ENCODE results near the gene EML5. TPM values are rescaled to one million over a fixed set of nuclear protein-coding genes. Genes with fewer than 3 reads are reported as not detected.

Gene EML5
- total and polyA plus RNA-seq, 12 donors, result 1.8 to 17.3 (median 6.3) TPM

DNA sequence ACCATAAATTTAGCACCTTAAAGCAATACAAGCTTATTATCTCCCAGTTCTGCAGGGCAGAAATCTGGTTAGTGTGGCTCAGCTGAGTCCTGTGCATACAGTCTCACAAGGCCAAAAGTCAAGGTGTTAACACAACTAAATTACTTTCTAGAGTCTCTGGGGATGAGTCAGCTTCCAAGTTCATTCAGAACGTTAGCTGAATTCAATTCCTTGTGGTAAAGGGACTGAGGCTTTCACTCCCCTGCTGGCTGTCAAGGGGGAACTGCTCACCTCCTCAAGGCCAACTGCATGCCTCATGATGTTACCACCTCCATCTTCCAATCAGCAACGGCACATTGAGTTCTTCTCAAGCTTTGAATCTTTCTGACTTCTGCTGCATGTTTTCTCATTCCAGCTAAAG lies 27.6 kb downstream of the EML5 start:
- TF ChIP-seq, protein P1, sequence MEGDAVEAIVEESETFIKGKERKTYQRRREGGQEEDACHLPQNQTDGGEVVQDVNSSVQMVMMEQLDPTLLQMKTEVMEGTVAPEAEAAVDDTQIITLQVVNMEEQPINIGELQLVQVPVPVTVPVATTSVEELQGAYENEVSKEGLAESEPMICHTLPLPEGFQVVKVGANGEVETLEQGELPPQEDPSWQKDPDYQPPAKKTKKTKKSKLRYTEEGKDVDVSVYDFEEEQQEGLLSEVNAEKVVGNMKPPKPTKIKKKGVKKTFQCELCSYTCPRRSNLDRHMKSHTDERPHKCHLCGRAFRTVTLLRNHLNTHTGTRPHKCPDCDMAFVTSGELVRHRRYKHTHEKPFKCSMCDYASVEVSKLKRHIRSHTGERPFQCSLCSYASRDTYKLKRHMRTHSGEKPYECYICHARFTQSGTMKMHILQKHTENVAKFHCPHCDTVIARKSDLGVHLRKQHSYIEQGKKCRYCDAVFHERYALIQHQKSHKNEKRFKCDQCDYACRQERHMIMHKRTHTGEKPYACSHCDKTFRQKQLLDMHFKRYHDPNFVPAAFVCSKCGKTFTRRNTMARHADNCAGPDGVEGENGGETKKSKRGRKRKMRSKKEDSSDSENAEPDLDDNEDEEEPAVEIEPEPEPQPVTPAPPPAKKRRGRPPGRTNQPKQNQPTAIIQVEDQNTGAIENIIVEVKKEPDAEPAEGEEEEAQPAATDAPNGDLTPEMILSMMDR (IDR thresholded peaks at IDR 0.05), result no peak
- TF ChIP-seq POLR2A (IDR thresholded peaks at IDR 0.05), result no peak
- no peaks in the 10 kb centered on the region for H3K36me3 ChIP-seq (replicated peaks in 1 of 2)
- no peak overlapping the region for H3K27ac ChIP-seq
- peaks cover 0 to 6% (median 5%) of the 10 kb centered on the region in 3 donors for H3K9me3 ChIP-seq (replicated peaks in 1 of 3)
- intact Hi-C loops (cut with DNase I), result no loop called here
- 47 to 56% (median 51%) methylated on average over 2 of the region's 2 CpGs for WGBS, 4 donors
- DNase-seq, result no peak
- no peak overlapping the region for H3K4me3 ChIP-seq
- no peaks in the 10 kb centered on the region for H3K27me3 ChIP-seq
- H3K4me1 ChIP-seq (replicated peaks in 1 of 2), result no peaks in the 10 kb centered on the region

DNA sequence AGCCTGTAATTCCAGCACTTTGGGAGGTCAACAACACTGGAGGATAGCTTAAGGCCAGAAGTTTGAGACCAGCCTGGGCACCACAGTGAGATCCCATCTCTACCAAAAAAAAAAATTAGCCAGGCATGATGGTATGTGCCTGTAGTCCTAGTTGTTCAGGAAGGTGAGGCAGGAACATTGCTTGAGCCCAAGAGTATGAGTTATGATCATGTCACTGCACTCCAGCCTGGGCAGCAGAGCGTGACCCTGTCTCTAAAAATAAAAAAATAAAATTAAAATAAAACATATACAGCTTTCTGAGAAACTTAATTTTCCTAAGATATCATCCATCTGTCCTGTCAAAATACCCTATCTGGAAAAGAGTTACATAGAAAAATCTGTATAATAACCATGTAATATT lies 38.9 kb downstream of the EML5 start:
- WGBS, 4 donors, result 89 to 100% (median 93%) methylated on average over 1 of the region's 1 CpG
- Histone ChIP-seq H3K36me3 (replicated peaks in 1 of 2) (no peaks in the 10 kb centered on the region), H3K9me3 (replicated peaks in 1 of 3) (no peaks in the 10 kb centered on the region), H3K27ac (no peak overlapping the region), H3K4me3 (no peak overlapping the region), H3K4me1 (replicated peaks in 1 of 2) (no peaks in the 10 kb centered on the region), H3K27me3 (no peaks in the 10 kb centered on the region)
- intact Hi-C loops (cut with DNase I), result no loop called here
- TF ChIP-seq POLR2A (IDR thresholded peaks at IDR 0.05), result no peak
- TF ChIP-seq, protein P1 (IDR thresholded peaks at IDR 0.05), result no peak
- DNase-seq, result no peak

DNA sequence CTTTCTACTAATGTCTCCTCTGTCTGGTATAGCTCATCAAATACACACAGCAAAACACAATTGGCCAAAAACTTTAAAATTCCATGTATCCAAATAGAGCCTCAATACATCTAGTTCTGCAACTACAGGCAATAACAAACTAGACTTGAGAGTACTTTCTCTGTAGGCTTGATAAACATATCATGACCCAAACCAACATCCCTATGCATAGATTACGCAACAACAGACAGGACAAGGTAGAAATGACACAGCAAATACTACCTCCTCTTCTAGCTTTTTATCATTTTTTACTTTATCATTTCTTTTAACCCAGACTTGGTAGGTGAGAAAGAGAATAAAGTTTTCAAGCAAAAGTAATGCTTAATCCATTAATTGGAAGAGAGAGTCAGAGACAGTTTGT lies 41.8 kb downstream of the EML5 start:
- Histone ChIP-seq H3K9me3 (replicated peaks in 1 of 3) (no peaks in the 10 kb centered on the region), H3K36me3 (replicated peaks in 1 of 2) (no peaks in the 10 kb centered on the region), H3K27ac (no peak overlapping the region), H3K4me1 (replicated peaks in 1 of 2) (peaks cover 0 to 4% of the 10 kb centered on the region in 2 donors), H3K27me3 (no peaks in the 10 kb centered on the region), H3K4me3 (no peak overlapping the region)
- no peak for DNase-seq
- no peak for TF ChIP-seq POLR2A (IDR thresholded peaks at IDR 0.05)
- TF ChIP-seq, protein P1 (IDR thresholded peaks at IDR 0.05), result no peak
- WGBS, 4 donors, result 93 to 100% (median 98%) methylated on average over 1 of the region's 1 CpG
- intact Hi-C loops (cut with DNase I), result no loop called here

DNA sequence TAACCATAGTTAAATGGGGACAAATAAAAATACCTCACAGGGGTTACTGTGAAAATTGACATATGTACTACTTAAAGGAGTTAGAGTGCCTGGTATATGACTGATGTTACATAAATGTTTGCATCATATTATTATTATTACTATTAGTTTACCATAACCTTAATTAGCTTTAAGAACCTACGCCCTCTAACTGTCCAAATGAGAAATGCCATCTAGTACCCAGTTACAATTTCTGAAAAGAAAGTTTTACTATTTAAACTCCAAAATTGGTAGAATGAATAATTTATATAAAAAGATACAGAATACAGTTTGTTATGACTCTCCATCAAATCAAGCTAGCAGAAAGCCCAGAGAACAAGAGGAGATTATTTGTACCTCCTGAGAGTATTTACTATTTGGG lies 42.3 kb downstream of the EML5 start:
- Histone ChIP-seq H3K27me3 (no peaks in the 10 kb centered on the region), H3K9me3 (replicated peaks in 1 of 3) (no peaks in the 10 kb centered on the region), H3K36me3 (replicated peaks in 1 of 2) (no peaks in the 10 kb centered on the region), H3K27ac (no peak overlapping the region), H3K4me1 (replicated peaks in 1 of 2) (peaks cover 0 to 6% of the 10 kb centered on the region in 2 donors), H3K4me3 (no peak overlapping the region)
- WGBS, 4 donors, result 86 to 95% (median 89%) methylated on average over 1 of the region's 1 CpG
- no peak for TF ChIP-seq POLR2A (IDR thresholded peaks at IDR 0.05)
- TF ChIP-seq, protein P1 (IDR thresholded peaks at IDR 0.05), result no peak
- no peak for DNase-seq
- intact Hi-C loops (cut with DNase I), result no loop called here
